ENCODE results near the gene SHQ1.

SHQ1 gene

DNA sequence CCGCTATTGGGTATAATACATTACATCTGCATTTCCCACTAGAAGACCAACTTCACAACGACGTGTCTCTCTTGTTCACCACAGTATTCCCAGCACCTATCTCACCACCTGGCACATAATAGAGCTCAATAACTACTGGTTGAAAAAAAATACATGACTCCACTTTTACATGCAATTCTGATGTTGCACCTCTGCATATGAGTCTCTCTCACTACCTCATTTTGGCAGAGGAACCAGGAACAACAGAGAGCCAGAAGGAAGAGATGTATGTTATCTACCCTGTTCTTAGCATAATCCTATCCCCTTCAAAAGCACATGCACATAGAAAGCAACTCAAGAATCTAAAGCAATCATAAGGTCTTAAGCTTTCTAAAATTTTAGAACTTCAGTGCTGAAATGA, 61.6 kb downstream of the SHQ1 start:
- DNase-seq (ENCODE audit: low read depth): no peak
- H3K4me3 ChIP-seq (ENCODE audit: low read length): no peak overlapping the region
- TF ChIP-seq, protein P1, sequence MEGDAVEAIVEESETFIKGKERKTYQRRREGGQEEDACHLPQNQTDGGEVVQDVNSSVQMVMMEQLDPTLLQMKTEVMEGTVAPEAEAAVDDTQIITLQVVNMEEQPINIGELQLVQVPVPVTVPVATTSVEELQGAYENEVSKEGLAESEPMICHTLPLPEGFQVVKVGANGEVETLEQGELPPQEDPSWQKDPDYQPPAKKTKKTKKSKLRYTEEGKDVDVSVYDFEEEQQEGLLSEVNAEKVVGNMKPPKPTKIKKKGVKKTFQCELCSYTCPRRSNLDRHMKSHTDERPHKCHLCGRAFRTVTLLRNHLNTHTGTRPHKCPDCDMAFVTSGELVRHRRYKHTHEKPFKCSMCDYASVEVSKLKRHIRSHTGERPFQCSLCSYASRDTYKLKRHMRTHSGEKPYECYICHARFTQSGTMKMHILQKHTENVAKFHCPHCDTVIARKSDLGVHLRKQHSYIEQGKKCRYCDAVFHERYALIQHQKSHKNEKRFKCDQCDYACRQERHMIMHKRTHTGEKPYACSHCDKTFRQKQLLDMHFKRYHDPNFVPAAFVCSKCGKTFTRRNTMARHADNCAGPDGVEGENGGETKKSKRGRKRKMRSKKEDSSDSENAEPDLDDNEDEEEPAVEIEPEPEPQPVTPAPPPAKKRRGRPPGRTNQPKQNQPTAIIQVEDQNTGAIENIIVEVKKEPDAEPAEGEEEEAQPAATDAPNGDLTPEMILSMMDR (conservative IDR thresholded peaks at IDR 0.05; ENCODE audit: low read depth, low read length): no peak

DNA sequence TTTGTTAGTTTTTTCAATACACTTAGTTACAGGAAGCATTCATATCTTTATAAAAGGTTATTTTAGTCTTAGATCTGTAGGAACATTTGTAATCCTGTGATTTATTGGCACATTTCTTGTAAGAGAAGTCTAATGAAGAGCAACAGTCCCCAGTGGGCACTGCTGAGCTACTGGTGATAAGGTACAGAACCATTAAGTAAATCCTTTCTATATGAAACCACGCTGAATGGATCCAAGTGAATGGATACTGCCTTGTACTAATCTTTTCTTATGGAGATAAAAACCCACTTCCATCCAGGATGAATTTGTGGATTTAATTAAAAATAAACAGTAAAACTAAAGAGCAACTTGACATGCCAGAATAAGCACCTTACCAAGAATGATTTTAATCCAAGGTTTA, 64.0 kb downstream of the SHQ1 start:
- TF ChIP-seq, protein P1 (conservative IDR thresholded peaks at IDR 0.05; ENCODE audit: low read depth, low read length): no peak
- no peak overlapping the region for H3K4me3 ChIP-seq (ENCODE audit: low read length)
- no peak for DNase-seq (ENCODE audit: low read depth)

DNA sequence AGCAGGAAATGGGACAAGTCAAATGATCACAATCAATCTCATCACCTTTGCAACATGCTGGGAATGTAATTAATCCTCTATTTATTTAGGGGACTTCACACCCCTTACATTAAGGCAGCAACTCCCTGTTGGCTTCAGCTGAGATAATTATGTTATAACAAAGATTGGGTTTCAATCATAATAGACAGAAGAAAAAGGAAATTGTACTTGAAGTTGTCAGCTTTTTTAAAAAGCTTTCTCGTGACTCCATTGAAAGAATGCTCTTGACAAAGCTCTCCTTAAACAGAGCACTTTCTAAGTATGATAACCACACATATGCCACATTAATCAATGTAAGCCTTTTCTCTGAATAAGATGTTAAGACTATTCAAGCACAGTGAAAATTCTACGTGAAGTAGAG, 65.7 kb downstream of the SHQ1 start:
- H3K4me3 ChIP-seq (ENCODE audit: low read length): no peak overlapping the region
- TF ChIP-seq, protein P1 (conservative IDR thresholded peaks at IDR 0.05; ENCODE audit: low read depth, low read length): no peak
- no peak for DNase-seq (ENCODE audit: low read depth)

DNA sequence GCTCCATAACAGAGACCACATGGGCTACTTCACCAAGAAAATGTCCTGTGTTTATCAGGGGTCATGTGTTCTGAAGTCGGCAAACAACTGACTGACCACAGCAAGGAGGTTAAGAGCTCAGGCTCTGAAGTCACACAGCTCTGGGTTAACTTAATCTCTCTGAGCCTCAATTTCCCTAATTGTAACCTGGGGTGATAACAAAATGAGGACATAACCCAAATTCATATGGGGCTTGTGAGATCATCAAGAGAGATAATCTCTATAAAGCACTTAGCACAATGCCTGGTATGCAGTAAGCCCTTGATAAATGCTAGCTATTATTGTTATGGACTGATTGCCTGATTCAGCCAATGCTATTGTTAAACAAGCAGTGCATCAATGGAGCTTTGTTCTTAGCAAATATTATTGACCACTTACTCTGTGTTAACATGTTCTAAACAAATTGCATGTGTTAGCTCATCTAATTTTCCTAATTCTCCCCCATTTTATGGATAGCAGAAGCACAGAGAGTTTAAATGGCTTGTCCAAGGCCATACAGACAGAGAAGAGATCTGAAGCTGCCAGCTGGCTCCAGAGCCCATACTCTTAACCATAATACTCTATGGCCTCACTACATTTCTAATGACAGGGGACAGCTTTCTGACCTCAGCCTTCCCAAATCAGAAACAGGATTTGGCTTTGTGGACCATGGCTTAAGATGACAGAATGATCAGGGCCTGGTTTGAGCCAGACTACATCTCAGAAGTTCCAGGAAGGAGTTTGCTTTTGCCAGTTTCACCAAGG, 78.3 kb downstream of the SHQ1 start:
- DNase-seq (ENCODE audit: low read depth): peak; percentile 9
- TF ChIP-seq, protein P1 (conservative IDR thresholded peaks at IDR 0.05; ENCODE audit: low read depth, low read length): no peak

DNA sequence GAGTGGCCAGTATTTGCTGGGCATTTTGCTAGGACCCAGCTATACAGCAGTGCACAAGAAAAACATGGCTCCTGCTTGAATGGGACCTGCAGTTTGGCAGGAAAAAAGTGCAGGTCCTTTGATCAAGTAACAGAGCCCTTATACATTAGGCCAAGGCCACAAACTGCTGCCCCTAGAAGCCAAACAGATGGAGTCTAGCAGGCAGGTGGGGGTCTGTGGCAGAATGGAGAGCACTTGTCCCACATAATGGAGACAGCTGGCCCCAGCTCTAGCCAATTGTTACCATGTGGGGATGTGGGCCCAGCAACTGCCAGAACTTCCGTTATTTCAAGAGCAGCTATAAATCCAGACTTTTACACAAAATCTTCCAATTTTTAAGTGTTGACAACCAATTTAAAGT, 79.3 kb downstream of the SHQ1 start:
- no peak overlapping the region for H3K4me3 ChIP-seq (ENCODE audit: low read length)
- DNase-seq (ENCODE audit: low read depth): no peak
- TF ChIP-seq, protein P1 (conservative IDR thresholded peaks at IDR 0.05; ENCODE audit: low read depth, low read length): no peak

More for the DNA sequence above, 78.3 kb downstream of the SHQ1 start:
- H3K4me3 ChIP-seq (ENCODE audit: low read length): no peak overlapping the region

DNA sequence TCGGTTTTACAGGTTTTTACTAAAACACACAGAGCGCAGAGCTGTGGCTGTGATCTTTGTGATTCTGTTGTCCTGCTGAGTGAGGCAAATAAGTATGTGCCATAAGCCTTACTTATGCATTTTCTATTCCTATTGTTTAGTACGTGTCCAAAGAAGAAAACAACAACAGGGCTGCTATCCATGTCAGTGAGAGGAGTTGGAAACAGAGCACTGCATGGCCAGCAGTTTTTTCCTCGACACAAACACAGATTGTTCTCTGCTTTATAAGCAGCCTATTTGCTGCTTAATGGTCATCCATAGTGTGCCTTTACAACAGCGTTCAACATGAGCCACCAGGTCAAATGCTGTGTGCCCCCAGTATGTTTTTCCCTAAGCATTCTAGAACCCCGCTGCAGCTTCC, 79.8 kb downstream of the SHQ1 start:
- DNase-seq (ENCODE audit: low read depth): no peak
- no peak overlapping the region for H3K4me3 ChIP-seq (ENCODE audit: low read length)
- TF ChIP-seq, protein P1 (conservative IDR thresholded peaks at IDR 0.05; ENCODE audit: low read depth, low read length): no peak

DNA sequence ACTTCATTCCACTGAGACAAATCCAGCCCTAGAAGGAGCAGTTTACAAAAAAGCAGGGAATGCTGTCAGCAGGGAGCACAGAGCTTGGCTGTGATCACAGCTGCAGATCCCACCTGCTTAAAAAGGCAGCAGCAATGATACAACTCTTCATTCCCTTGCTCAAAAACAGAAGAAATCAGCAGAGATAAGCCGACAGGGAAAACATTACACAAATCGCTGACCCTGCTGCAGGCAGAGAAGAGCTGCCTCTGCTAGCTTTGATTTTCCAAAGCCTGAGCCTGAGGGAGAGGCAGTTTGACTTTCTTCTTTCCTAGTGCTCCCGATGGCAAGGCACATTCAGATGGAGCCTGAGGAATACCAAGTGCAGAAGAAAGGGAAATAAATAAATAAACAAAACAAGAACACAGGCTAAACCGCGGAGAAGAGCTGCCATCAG, 80.2 kb downstream of the SHQ1 start:
- no peak overlapping the region for H3K4me3 ChIP-seq (ENCODE audit: low read length)
- TF ChIP-seq, protein P1 (conservative IDR thresholded peaks at IDR 0.05; ENCODE audit: low read depth, low read length): no peak
- no peak for DNase-seq (ENCODE audit: low read depth)

Measured in retinal pigment epithelial cell (primary cell).